ENCODE measurements around the gene RIMBP2. TPM values are rescaled to one million over a fixed set of nuclear protein-coding genes. Genes with fewer than 3 reads are reported as not detected.

The RIMBP2 gene
- polyA plus RNA-seq, 1 of the 3 experiments (the other 2 are of a cell fraction) = 0.90 TPM

DNA sequence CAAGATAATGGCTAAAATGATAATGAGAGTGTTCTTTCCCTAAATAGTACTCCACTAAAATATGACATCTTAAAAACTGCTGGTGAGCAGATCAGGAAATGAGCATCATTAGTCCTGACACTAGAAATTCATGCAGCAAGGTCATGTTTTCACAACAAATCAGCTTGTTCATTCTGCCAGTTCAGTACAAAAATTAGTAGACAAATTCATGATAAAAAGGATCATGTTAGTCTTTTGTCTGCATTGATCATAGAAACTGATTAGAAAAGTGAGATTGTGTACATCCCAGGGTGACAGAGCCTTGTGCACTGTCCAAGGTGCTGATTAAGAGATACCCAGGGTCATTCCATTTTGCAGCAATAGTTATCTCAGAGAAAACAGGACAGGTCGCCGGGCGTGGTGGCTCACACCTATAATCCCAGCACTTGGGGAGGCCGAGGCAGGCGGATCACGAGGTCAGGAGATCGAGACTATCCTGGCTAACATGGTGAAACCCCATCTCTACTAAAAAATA is 163.6 kb downstream of the RIMBP2 start:
- POLR2A ChIA-PET = no interaction called here
- CTCF ChIA-PET = interaction anchor here (0.6 kb wide), 1 partner anchor 195 kb away, joined by 3 read pairs; no protein-coding TSS in a partner anchor

More for the DNA sequence above, 163.6 kb downstream of the RIMBP2 start:
- peak overlapping the region in 1 of 2 experiments; percentile 73; a peak in 2 of 4 replicates for H3K27ac ChIP-seq (ENCODE audit: low read depth in 2 of 2, low read length in 1 of 2)
- H3K27me3 ChIP-seq (ENCODE audit: insufficient read depth) = no peaks in the 10 kb centered on the region
- 21% methylated on average over 6 of the region's 7 CpGs for WGBS (ENCODE audit: low lambda C conversion rate)
- H2AFZ ChIP-seq (ENCODE audit: low read depth) = no peak overlapping the region
- no peaks in the 10 kb centered on the region for H4K20me1 ChIP-seq (ENCODE audit: insufficient read depth)
- no peaks in the 10 kb centered on the region for H3F3A ChIP-seq (replicated peaks; ENCODE audit: insufficient read depth)
- H3K9ac ChIP-seq = no peak overlapping the region
- DNase-seq = no peak
- H3K9me2 ChIP-seq = no peaks in the 10 kb centered on the region
- peaks cover 0 to 50% of the 10 kb centered on the region in 2 experiments; a peak in 2 of 4 replicates for H3K4me1 ChIP-seq (ENCODE audit: control insufficient read depth in 1 of 2, insufficient read depth in 2 of 2, low read depth in 1 of 2, low read length in 1 of 2)
- no peaks in the 10 kb centered on the region for H3K36me3 ChIP-seq (replicated peaks in 1 of 2; ENCODE audit: control insufficient read depth in 1 of 2, insufficient read depth in 2 of 2, low read length in 1 of 2)
- no peak overlapping the region for H3K4me2 ChIP-seq
- no peak for TF ChIP-seq MAX (IDR thresholded peaks at IDR 0.05; ENCODE audit: low read depth)
- peak; percentile 54; the same call in 1 of the 2 replicates for TF ChIP-seq REST (IDR thresholded peaks at IDR 0.05; ENCODE audit: low read depth, low read length)
- no peak for TF ChIP-seq CHD2 (IDR thresholded peaks at IDR 0.05; ENCODE audit: low read length, partially characterized antibody)
- no peak for TF ChIP-seq NRF1 (IDR thresholded peaks at IDR 0.05; ENCODE audit: low read depth, low read length)
- no peak for TF ChIP-seq YY1 (IDR thresholded peaks at IDR 0.05; ENCODE audit: low read depth)
- TF ChIP-seq RXRA (IDR thresholded peaks at IDR 0.05; ENCODE audit: borderline replicate concordance, low read depth) = no peak
- TF ChIP-seq MXI1 (IDR thresholded peaks at IDR 0.05; ENCODE audit: low read depth, low read length) = no peak
- no peak for TF ChIP-seq EZH2phosphoT487 (IDR thresholded peaks at IDR 0.05; ENCODE audit: borderline replicate concordance, low read depth)
- TF ChIP-seq GATA2 (CRISPR knock-in tag; IDR thresholded peaks at IDR 0.05) = peak; percentile 41; the same call in 1 of the 2 replicates
- no peak for TF ChIP-seq FOXM1 (IDR thresholded peaks at IDR 0.05; ENCODE audit: low read depth)
- TF ChIP-seq JUND (IDR thresholded peaks at IDR 0.05) = no peak
- TF ChIP-seq, protein P1, sequence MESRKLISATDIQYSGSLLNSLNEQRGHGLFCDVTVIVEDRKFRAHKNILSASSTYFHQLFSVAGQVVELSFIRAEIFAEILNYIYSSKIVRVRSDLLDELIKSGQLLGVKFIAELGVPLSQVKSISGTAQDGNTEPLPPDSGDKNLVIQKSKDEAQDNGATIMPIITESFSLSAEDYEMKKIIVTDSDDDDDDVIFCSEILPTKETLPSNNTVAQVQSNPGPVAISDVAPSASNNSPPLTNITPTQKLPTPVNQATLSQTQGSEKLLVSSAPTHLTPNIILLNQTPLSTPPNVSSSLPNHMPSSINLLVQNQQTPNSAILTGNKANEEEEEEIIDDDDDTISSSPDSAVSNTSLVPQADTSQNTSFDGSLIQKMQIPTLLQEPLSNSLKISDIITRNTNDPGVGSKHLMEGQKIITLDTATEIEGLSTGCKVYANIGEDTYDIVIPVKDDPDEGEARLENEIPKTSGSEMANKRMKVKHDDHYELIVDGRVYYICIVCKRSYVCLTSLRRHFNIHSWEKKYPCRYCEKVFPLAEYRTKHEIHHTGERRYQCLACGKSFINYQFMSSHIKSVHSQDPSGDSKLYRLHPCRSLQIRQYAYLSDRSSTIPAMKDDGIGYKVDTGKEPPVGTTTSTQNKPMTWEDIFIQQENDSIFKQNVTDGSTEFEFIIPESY (IDR thresholded peaks at IDR 0.05; ENCODE audit: borderline replicate concordance, low read depth) = no peak
- TF ChIP-seq, protein P2, sequence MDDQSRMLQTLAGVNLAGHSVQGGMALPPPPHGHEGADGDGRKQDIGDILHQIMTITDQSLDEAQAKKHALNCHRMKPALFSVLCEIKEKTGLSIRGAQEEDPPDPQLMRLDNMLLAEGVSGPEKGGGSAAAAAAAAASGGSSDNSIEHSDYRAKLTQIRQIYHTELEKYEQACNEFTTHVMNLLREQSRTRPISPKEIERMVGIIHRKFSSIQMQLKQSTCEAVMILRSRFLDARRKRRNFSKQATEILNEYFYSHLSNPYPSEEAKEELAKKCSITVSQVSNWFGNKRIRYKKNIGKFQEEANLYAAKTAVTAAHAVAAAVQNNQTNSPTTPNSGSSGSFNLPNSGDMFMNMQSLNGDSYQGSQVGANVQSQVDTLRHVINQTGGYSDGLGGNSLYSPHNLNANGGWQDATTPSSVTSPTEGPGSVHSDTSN (IDR thresholded peaks at IDR 0.05) = no peak
- no peak for TF ChIP-seq ELF1 (IDR thresholded peaks at IDR 0.05)
- no peaks in the 10 kb centered on the region for H3K79me2 ChIP-seq (ENCODE audit: insufficient read depth)
- H3K9me3 ChIP-seq = no peaks in the 10 kb centered on the region; the same call in 1 of the 2 replicates
- no peak overlapping the region for H3K4me3 ChIP-seq (ENCODE audit: low read depth in 2 of 2, low read length in 1 of 2)

Data from SK-N-SH (cell line).